LNCAP (cell line): ENCODE measurements around the gene DGKB.

Experiments
- CTCF ChIP-seq: fragments of 450-650 bp; IDR thresholded peaks from 2 replicates; pipeline ENCODE4 v1.5.1; 2017; ENCODE audit warnings: mild to moderate bottlenecking

Gene DGKB

GRCh38 chr7:14521183-14521582, 381.4 kb downstream of the DGKB start:
- no peak for TF ChIP-seq CTCF

GRCh38 chr7:14510268-14510667, 392.3 kb downstream of the DGKB start:
- TF ChIP-seq CTCF, result no peak

DNA sequence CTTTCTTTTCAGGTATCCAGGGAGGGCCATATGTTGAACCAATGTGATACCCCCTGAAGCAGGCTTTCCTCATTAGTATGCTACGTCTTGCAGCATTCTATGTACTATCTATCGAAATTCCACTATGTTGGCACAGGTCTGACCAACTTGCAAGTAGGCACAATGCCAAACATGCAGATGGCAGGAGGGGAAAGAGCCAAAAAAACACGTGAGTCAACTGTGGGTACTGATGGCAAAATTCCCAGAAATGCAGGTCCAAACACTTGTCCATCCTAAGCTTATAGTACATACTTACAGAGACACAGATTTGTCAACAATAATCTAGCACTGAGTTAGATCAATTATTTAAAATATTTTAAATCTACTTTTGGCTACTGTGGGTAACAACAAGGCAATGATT, 394.9 kb downstream of the DGKB start:
- TF ChIP-seq CTCF, result no peak

GRCh38 chr7:14505906-14506305, 396.6 kb downstream of the DGKB start:
- no peak for TF ChIP-seq CTCF

GRCh38 chr7:14504134-14504533, 398.4 kb downstream of the DGKB start:
- TF ChIP-seq CTCF, result no peak

- no peak for TF ChIP-seq CTCF
Observed at GRCh38 chr7:14503623-14504022, 398.9 kb downstream of the DGKB start.

DNA sequence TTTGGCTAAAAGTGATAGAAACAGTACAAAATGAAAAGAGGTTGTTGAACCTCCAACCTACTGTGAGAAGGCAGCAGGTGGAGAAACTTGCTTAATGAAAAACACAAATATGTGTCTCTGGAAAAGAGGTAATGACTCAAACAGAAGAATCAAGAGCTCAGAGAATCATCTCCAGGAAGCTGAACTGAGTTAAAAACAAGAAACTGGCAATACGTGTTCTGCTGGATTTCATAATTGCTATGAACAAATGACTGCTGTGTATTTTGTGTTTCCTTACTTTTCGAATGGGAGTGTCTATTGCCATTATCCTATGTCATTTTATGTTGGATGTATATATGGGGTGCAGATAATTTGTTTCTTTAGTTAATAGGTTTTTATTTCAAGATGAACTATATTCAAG, 401.1 kb downstream of the DGKB start:
- TF ChIP-seq CTCF, result no peak

- no peak for TF ChIP-seq CTCF
Observed at GRCh38 chr7:14497390-14497789, 405.2 kb downstream of the DGKB start.
